ENCODE measurements around the gene ABCF2. TPM values are rescaled to one million over a fixed set of nuclear protein-coding genes. Genes with fewer than 3 reads are reported as not detected.

The ABCF2 gene
- total RNA-seq (2014; rRNA removed; shearing (Covaris generic)) = 116 and 126 TPM in 2 replicates

DNA sequence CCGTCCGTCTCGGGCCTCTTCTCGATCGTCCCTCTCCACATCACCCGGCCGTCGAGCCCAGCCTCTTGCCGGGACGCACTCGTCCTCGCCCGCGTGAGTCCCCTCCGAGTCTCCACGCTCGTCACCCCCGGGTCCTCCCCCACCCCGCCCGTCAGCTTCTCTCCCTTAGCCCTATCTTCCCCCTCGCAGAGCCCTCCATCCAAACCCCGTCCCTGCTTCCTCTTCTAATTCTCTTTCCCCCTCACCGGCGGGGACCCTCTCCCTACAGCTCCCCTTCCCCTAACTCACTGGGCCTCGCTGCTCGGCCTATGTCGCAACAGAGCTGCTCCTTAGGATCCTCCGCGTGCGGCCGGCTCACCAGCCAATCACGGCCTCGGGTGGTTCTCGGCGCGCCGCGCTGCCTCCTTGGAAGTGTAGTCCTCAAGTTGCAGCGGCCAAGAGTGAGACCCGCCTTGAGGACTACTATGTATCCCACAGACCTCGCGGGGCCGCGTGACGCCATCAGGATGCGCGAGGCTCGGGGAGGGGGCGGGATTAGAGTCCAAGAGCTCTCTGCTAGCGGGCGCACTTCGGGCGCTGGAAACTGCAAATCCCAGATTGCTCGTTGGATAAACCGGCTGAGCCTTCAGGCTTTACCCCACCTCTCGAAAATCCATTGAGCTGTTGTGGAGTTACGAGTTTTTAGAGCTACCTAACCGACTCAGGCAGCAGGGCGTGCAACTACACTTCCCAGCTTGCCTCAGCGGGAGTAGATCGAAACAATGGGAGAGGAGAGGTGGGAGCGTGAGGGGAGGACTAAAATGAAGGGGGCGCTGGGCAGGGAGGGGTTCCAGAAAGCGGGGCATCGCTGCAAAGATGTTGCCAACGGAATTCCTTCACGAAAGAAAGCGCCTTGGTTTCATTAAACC, at the start of gene ABCF2:
Gene ABCF2 (minus strand): TSS at position 331 of the 908 bp plus-strand sequence. CDS start 747 bp downstream, outside the sequence.
- DNase-seq (ENCODE audit: low read depth) = peak; percentile 100

GRCh38 chr7:151275813-151276577, 49.0 kb upstream of the ABCF2 start:
- no peak for DNase-seq (ENCODE audit: low read depth)

DNA sequence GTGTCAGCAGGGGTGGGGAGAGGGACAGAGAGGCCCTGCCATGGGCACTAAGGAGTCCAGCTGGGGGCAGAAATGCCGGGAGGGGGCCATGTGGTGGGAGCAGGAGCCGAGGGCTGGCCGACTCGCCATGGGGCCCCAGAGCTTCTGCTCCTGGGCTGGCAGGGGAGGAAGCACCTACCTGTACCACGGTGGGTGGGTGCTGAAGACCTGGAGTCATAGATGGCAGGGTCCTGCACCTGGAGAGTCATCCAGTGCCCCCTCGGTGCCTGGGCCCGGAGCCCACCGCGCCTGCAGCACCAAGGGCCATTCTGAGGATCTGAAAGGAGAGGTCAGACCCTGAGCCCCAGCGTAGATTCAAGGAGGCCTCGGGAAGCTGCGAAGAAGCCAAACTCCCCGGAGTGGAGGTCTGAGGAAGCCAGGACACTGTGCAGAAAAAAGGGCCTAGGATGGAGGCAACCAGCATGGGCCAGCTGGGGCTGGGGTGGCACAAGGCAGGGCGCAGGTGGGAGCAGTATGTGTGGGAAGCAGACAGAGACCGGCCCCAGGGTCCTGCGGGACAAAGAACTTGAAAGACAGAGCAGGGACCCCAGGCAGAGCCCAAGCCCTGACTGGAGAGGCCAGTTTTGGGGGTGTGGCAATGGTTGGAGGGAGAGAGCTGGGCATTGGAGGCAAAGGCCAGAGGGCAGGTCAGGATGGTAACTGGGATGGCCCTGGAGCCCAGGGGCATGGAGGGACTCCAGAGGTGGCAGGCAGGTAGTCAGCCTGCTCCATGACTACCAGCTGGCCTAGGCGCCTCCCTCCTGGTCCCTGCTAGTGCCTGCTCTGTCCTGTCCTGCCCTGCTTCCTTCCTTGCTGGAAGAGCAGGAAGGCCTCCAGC, 48.2 kb upstream of the ABCF2 start:
- DNase-seq (ENCODE audit: low read depth) = no peak

DNA sequence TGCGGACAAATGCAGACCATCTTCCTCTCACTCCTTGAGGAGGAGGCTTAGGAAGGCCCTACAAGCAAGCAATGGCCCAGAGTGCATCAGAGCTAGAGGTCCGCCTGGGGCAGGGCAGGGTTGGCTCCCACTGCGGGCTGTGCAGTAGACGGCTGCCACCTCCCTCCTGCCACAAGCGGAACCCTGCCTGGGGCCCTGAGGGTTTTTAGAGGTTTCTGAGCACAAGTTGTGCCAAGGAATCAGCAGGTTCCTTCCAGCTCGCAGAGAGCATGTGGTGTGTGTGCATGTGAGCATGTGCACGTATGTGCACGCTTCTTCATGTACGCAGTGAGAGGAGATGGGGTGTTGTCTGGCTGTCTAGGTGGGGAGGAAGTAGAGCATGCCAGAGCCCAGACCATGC, 47.4 kb upstream of the ABCF2 start:
- no peak for DNase-seq (ENCODE audit: low read depth)

DNA sequence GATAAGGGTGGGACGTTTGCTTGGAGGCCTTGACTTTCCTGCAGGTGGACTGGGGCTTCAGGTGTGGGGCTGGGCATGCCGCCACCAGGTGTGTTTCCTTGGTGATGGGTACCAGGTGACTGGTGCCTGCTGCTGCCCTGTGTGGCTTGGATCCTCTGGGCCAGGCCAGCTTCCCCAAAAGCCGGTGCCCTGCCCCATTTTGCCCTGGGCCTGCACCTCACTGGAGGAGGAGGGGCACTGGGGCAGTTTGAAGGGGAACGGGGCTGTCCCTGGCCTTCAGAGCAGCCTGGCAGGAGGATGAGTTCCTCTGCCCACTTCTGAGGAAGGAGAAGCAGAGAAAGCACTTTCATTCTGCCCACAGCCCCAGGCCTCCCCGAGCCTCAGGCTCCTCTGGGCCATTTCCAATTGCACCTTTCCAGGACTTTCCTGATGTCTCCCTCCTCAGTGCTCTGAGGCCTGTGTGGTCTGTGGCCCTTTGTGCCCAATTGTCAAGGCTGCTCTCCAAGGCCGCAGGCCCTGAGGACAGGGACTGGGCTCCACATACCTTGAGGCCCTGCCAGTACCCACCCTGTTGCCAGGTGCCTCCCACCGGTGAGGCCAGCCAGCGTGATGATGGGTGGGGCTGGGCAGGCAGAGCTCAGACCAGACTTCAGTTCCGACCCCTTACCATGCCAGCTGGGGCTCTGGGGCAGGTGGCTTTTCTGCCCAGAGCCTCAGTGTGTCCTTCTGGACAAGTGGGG, 46.8 kb upstream of the ABCF2 start:
- DNase-seq (ENCODE audit: low read depth) = no peak

GRCh38 chr7:151272877-151273276, 45.9 kb upstream of the ABCF2 start:
- DNase-seq (ENCODE audit: low read depth) = no peak

DNA sequence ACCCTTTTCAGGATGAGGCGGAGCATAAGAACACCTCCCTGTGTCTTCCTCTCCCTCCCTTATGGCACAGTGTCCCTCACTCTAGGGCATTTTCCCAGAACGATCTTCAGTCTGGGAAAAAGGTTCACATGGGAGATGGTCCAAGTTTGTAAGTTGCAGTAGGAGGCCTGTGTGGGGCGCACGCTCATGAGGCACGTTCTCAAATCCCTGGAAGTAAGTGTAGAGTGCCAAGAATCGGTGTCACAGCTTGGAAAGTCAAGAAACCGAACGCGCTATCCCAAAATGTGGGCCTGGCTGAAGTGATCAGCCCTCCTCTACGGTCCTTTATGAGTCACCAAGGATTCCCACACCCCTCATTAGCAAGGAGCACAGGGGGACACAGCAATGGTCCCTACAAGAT, 45.4 kb upstream of the ABCF2 start:
- DNase-seq (ENCODE audit: low read depth) = no peak

DNA sequence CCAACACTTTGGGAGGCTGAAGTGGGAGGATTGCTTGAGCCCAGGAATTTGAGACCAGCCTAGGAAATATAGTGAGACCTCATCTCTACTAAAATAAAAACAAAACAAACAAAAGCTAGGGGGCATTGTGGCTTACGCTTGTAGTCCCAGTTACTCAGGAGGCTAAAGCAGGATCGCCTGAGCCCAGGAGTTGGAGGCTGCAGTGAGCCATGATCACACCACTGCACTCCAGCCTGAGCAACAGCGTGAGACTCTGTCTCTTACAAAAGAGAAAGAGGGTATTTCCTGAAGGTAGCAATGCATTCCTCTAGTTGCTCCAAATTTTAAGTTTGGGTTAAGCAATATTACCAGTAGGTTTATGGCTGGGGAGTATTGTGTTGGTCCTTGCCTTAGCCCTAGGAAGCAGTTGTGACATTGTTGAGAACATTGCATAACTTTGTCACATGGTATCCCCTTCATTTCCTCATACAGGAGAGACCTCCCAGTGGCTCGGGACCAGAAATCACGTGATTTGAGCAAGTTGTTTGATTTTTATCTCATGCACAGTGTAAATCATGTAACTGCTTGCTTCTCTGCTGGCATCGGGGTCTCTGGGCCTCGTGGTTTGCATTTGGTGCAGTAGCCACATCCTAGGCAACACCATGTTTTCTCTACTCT, 44.8 kb upstream of the ABCF2 start:
- DNase-seq (ENCODE audit: low read depth) = no peak

- DNase-seq (ENCODE audit: low read depth) = no peak
Measured at GRCh38 chr7:151269511-151269910, 42.5 kb upstream of the ABCF2 start.

GRCh38 chr7:151265351-151265931, 38.4 kb upstream of the ABCF2 start:
- DNase-seq (ENCODE audit: low read depth) = no peak

GRCh38 chr7:151264615-151265014, 37.6 kb upstream of the ABCF2 start:
- DNase-seq (ENCODE audit: low read depth) = no peak

- DNase-seq (ENCODE audit: low read depth) = no peak
Measured at GRCh38 chr7:151261529-151261928, 34.5 kb upstream of the ABCF2 start.

DNA sequence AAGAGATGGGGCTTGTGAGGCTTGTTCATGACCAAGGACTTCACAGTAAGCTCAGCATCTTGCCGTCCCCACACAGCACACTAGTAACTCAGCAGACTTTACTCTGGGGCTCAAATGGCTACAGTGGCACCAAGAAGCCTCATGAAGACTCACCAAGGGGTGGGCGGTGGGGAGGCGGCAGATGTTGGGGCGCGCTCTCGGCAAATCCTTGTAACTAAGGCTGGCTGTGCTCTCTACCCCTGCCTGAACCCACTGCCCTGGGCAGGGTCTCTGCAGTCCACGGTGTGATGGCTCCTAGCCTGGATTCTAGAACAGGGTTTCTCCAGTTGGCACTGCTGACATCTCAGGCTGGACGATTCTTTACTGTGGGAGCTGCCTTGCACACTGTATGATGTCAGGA, 33.9 kb upstream of the ABCF2 start:
- DNase-seq (ENCODE audit: low read depth) = no peak

- DNase-seq (ENCODE audit: low read depth) = no peak
Measured at GRCh38 chr7:151260471-151260870, 33.5 kb upstream of the ABCF2 start.

GRCh38 chr7:151257990-151258389, 31.0 kb upstream of the ABCF2 start:
- no peak for DNase-seq (ENCODE audit: low read depth)

DNA sequence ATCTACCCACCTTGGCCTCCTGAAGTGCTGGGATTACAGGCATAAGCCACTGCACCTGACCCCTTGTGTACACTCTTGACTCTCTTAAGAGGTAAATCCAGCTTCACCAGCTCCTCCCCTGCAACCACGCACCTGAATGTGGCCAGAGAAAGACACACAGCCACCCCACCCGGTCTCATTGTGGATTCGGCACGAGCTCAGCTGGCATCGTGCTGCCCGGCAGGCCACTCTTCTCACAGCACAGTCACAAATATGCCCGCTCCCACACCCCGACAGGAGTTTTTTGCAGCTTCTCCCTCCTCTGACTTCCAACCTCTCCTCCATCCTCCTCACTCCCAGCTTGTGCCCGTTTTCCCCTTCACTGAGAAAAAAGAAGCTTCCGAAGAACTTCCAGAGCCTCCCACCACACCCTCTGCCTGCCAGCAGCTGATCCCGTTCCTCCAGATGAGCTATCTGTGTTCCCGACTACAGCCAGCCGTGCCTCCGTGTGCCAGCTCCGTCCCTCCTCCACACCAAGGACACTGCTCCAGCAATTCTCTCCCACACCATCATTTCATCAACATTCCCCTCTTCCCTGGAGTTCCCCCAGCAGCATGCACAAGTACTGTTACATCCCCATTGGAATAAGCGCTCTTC, 29.5 kb upstream of the ABCF2 start:
- DNase-seq (ENCODE audit: low read depth) = no peak

DNA sequence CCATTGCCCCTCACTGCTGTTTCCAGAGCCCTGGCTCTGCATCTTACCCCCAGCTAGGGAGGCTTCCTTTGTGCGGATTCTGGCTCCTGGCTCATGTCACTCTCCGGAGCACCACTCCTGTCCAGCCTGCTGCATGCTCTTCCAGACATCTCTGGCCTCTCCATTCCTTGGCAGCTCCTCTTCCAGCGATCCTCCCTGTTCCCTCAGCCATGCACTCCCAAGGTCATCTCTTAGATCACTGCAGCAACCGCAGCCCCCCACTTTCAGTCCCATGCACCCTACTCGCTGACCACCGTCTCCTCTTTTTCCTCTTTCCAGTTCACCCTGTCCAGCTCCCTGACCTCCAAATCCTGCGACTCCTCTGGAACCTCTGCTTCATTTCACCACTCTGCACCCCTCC, 28.4 kb upstream of the ABCF2 start:
- no peak for DNase-seq (ENCODE audit: low read depth)

GRCh38 chr7:151254851-151255250, 27.8 kb upstream of the ABCF2 start:
- DNase-seq (ENCODE audit: low read depth) = no peak

DNA sequence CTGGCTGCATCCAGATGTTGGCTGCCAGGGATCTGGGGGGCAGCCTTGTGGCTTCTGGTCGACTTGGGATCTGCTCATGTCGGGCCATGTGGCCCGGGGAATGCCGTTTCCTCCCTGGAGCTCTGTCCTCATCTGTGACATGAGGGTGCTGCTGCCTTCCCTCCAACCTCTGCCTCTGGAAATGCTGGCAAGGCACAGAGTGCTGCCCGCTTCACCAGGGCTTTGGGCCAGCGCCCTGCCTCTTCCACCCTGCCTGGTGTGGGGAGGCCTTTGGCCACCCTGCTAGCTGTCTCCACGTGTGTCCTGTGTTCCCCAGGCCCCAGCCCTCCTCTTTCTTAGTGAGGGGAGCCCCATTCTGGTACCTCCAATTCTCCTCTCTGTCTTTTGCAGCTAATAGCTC, 27.3 kb upstream of the ABCF2 start:
- DNase-seq (ENCODE audit: low read depth) = no peak
